ENCODE data around the gene GABRR3. TPM values are rescaled to one million over a fixed set of nuclear protein-coding genes. Genes with fewer than 3 reads are reported as not detected.

GABRR3 gene
- polyA plus RNA-seq, 10 donors: not detected

GRCh38 chr3:97991293-97991682, 43.8 kb downstream of the GABRR3 start:
- DNase-seq: no peak

- no peak for DNase-seq
Measured at GRCh38 chr3:97990624-97991292, 44.4 kb downstream of the GABRR3 start.

GRCh38 chr3:97988784-97989568, 46.1 kb downstream of the GABRR3 start:
- DNase-seq: no peak

- DNase-seq: peak in 1 of 3 donors; percentile 29
Measured at GRCh38 chr3:97987306-97987705, 47.8 kb downstream of the GABRR3 start.

GRCh38 chr3:97983933-97984491, 51.1 kb downstream of the GABRR3 start:
- DNase-seq: peak; percentile 76 to 93 (median 83)

GRCh38 chr3:97981886-97982285, 53.2 kb downstream of the GABRR3 start:
- peak; percentile 69 to 85 (median 74) for DNase-seq

GRCh38 chr3:97979610-97980009, 55.5 kb downstream of the GABRR3 start:
- DNase-seq: peak in 1 of 3 donors; percentile 27

GRCh38 chr3:97975466-97975865, 59.6 kb downstream of the GABRR3 start:
- DNase-seq: no peak

GRCh38 chr3:97974996-97975395, 60.1 kb downstream of the GABRR3 start:
- DNase-seq: no peak

GRCh38 chr3:97972976-97973375, 62.1 kb downstream of the GABRR3 start:
- DNase-seq: no peak

- DNase-seq: peak in 2 of 3 donors; percentile 69 to 87
Measured at GRCh38 chr3:97971679-97972567, 63.2 kb downstream of the GABRR3 start, which contains the start of gene RIOX2. RIOX2 (minus strand) TSS chr3:97972431; CDS start chr3:97967593, 4,838 bp downstream.

GRCh38 chr3:97970956-97971620, 64.0 kb downstream of the GABRR3 start:
- DNase-seq: peak in 1 of 3 donors; percentile 66

GRCh38 chr3:97970156-97970555, 65.0 kb downstream of the GABRR3 start:
- peak in 2 of 3 donors; percentile 49 to 80 for DNase-seq

GRCh38 chr3:97969541-97969940, 65.6 kb downstream of the GABRR3 start:
- peak in 1 of 3 donors; percentile 40 for DNase-seq

GRCh38 chr3:97968376-97968775, 66.7 kb downstream of the GABRR3 start:
- DNase-seq: no peak

- no peak for DNase-seq
Measured at GRCh38 chr3:97967966-97968365, 67.1 kb downstream of the GABRR3 start.

- peak; percentile 56 to 85 (median 67) for DNase-seq
Measured at GRCh38 chr3:97960993-97961766, 73.9 kb downstream of the GABRR3 start.

- DNase-seq: peak in 1 of 3 donors; percentile 50
Measured at GRCh38 chr3:97960551-97960950, 74.6 kb downstream of the GABRR3 start.

- DNase-seq: peak in 1 of 3 donors; percentile 53
Measured at GRCh38 chr3:97959872-97960271, 75.2 kb downstream of the GABRR3 start.

GRCh38 chr3:97958796-97959195, 76.3 kb downstream of the GABRR3 start:
- no peak for DNase-seq

Data from muscle of back (tissue), 11 donors.